ENCODE results near the gene HIPK4. TPM values are rescaled to one million over a fixed set of nuclear protein-coding genes. Genes with fewer than 3 reads are reported as not detected.
A peak's percentile ranks its signal among the peaks of the same experiment; 100 is the strongest.
"Not testable (repeated sequence)": the region's sequence is repeated elsewhere in the genome, so short reads cannot be mapped to it uniquely, and the experiment has no call there.

HIPK4 gene
- total RNA-seq, 1 experiment from 2014 or later, result 0.15 TPM

GRCh38 chr19:40431698-40432097, 41.7 kb upstream of the HIPK4 start:
- CTCF ChIA-PET, result no interaction called here
- intact Hi-C loops (cut with micrococcal nuclease; ENCODE audit: unreplicated experiment), result no loop called here
- Histone ChIP-seq H3K9me3 (ENCODE audit: low read depth, low read length, poor library complexity, severe bottlenecking) (no peaks in the 10 kb centered on the region), H3K4me1 (ENCODE audit: insufficient read depth, low read length, poor library complexity, severe bottlenecking) (peaks cover 11% of the 10 kb centered on the region), H3K4me3 (ENCODE audit: low read depth, low read length, poor library complexity, severe bottlenecking) (no peak overlapping the region), H3K27me3 (replicated peaks; ENCODE audit: insufficient read depth, low read depth, low read length, poor library complexity) (no peaks in the 10 kb centered on the region), H3K36me3 (ENCODE audit: insufficient read depth, low read length, poor library complexity, severe bottlenecking) (no peaks in the 10 kb centered on the region), H3K27ac (ENCODE audit: low read depth, low read length, poor library complexity, severe bottlenecking) (no peak overlapping the region)
- TF ChIP-seq EZH2 (IDR thresholded peaks at IDR 0.05; ENCODE audit: borderline replicate concordance, low read depth, low read length, poor library complexity, severe bottlenecking), result no peak
- TF ChIP-seq CTCF (conservative IDR thresholded peaks at IDR 0.05; ENCODE audit: low read depth, low read length), result no peak
- DNase-seq (ENCODE audit: low spot score), result no peak
- BruUV-seq (replicated peaks), result no TSS peak
- POLR2A ChIA-PET (ENCODE audit: low non-redundant PET), result no interaction called here

DNA sequence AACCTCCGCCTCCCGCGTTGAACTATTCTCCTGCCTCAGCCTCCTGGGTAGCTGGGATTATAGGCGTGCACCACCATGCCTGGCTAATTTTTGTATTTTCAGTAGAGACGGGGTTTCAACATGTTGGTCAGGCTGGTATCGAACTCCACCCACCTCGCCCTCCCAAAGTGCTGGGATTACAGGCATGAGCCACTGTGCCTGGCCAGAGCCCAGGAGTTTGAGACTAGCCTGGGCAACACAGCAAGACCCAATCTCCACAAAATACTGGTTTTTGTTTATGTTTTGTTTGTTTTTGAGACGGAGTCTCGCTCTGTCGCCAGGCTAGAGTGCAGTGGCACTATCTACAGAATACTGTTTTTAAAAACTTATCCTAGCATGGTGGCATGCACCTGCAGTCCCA, 40.3 kb upstream of the HIPK4 start:
- H3K27ac ChIP-seq (ENCODE audit: low read depth, low read length, poor library complexity, severe bottlenecking); DNase-seq (ENCODE audit: low spot score); H3K4me3 ChIP-seq (ENCODE audit: low read depth, low read length, poor library complexity, severe bottlenecking); CTCF ChIA-PET; POLR2A ChIA-PET (ENCODE audit: low non-redundant PET); H3K9me3 ChIP-seq (ENCODE audit: low read depth, low read length, poor library complexity, severe bottlenecking); BruUV-seq (replicated peaks); H3K36me3 ChIP-seq (ENCODE audit: insufficient read depth, low read length, poor library complexity, severe bottlenecking); intact Hi-C loops (cut with micrococcal nuclease; ENCODE audit: unreplicated experiment); H3K27me3 ChIP-seq (replicated peaks; ENCODE audit: insufficient read depth, low read depth, low read length, poor library complexity): not testable (repeated sequence)
- H3K4me1 ChIP-seq (ENCODE audit: insufficient read depth, low read length, poor library complexity, severe bottlenecking), result peaks cover 11% of the 10 kb centered on the region

DNA sequence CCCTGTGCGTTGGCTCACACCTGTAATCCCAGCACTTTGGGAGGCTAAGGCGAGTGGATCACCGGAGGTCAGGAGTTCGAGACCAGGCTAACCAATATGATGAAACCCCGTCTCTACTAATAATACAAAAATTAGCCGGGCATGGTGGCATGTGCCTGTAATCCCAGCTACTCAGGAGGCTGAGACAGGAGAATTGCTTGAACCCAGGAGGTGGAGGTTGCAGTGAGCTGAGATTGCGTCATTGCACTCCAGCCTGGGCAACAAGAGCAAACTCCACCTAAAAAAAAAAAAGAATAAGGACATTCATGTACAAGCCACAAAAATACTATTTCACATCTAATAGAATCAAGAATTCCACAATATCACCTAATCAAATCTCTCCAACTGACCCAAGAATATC, 38.2 kb upstream of the HIPK4 start:
- POLR2A ChIA-PET (ENCODE audit: low non-redundant PET); H3K9me3 ChIP-seq (ENCODE audit: low read depth, low read length, poor library complexity, severe bottlenecking): not testable (repeated sequence)
- intact Hi-C loops (cut with micrococcal nuclease; ENCODE audit: unreplicated experiment), result loop anchor here (5.0 kb wide), 2 partner anchors 94 to 126 kb away; no protein-coding TSS in a partner anchor

DNA sequence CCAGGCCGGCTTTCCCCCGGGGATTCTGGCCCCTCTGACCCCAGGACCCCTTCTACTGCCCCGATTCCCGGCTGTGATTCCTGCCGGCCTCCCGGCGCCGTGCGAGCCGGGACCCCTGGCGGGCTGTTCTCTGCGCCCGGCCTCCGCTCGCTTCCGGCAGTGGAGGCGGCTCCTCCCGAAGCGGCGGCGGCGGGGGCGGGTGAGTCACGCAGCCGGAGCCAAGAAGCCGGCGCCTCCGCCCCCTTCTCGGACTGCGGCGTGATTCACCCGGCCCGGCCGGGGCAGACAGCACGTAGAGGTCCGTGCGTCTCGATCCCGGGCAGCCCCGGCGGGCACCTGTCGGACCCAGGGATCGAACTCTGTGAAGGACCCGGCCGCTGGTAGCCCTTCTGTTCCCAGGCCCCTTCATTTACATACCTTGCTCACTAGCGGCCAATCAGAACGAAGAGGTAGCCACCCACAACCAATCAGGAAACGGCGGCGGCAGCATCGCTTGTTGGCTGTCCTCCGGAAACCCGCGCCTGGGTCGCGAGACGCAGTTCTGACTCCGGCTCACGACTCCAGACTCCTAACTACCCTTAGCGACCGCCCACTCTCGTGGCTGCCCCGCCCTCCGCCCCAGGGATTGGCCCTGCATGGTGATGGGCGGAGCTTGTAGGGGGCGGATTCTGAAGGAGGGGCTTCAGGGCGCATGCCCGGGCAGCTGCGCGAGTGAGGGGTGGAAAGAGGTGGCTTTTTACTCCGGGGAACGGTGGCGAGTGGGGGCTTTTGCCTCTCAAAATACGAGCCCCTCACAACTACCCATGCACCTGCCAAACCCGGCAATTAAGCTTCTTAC, 35.7 kb upstream of the HIPK4 start, which contains the start of gene SERTAD1:
Gene SERTAD1 (minus strand): TSS at position 543 of the 838 bp plus-strand sequence. CDS start 2,446 bp downstream, outside the sequence.
- TSS peak; percentile 59 for BruUV-seq (replicated peaks)
- H3K36me3 ChIP-seq (ENCODE audit: insufficient read depth, low read length, poor library complexity, severe bottlenecking), result peaks cover 10% of the 10 kb centered on the region
- DNase-seq (ENCODE audit: low spot score), result peak; percentile 100
- POLR2A ChIA-PET (ENCODE audit: low non-redundant PET), result interaction anchor here (0.6 to 1.4 kb wide), 3 partner anchors 17 to 1899 kb away, joined by 3 to 5 read pairs (median 5); no protein-coding TSS in a partner anchor
- peak within 1 kb of the TSS; percentile 91 for H3K27ac ChIP-seq (ENCODE audit: low read depth, low read length, poor library complexity, severe bottlenecking)
- H3K9me3 ChIP-seq (ENCODE audit: low read depth, low read length, poor library complexity, severe bottlenecking), result no peaks in the 10 kb centered on the region
- intact Hi-C loops (cut with micrococcal nuclease; ENCODE audit: unreplicated experiment), result loop anchor here (5.0 kb wide), 2 partner anchors 97 to 123 kb away; no protein-coding TSS in a partner anchor
- CTCF ChIA-PET, result no interaction called here
- H3K27me3 ChIP-seq (replicated peaks; ENCODE audit: insufficient read depth, low read depth, low read length, poor library complexity), result no peaks in the 10 kb centered on the region
- H3K4me3 ChIP-seq (ENCODE audit: low read depth, low read length, poor library complexity, severe bottlenecking), result peak within 1 kb of the TSS; percentile 68
- H3K4me1 ChIP-seq (ENCODE audit: insufficient read depth, low read length, poor library complexity, severe bottlenecking), result peaks cover 6% of the 10 kb centered on the region
- TF ChIP-seq CTCF (conservative IDR thresholded peaks at IDR 0.05; ENCODE audit: low read depth, low read length) (peak; percentile 82), EZH2 (IDR thresholded peaks at IDR 0.05; ENCODE audit: borderline replicate concordance, low read depth, low read length, poor library complexity, severe bottlenecking) (no peak)

More for the DNA sequence above, 38.2 kb upstream of the HIPK4 start:
- H3K4me3 ChIP-seq (ENCODE audit: low read depth, low read length, poor library complexity, severe bottlenecking); H3K27me3 ChIP-seq (replicated peaks; ENCODE audit: insufficient read depth, low read depth, low read length, poor library complexity); H3K36me3 ChIP-seq (ENCODE audit: insufficient read depth, low read length, poor library complexity, severe bottlenecking); CTCF ChIA-PET; H3K4me1 ChIP-seq (ENCODE audit: insufficient read depth, low read length, poor library complexity, severe bottlenecking); DNase-seq (ENCODE audit: low spot score); BruUV-seq (replicated peaks); H3K27ac ChIP-seq (ENCODE audit: low read depth, low read length, poor library complexity, severe bottlenecking): not testable (repeated sequence)
